NCI-H1694 (cell line): Measurements from ENCODE around the gene C11orf54.
A peak's percentile ranks its signal among the peaks of the same experiment; 100 is the strongest.

ENCODE experiments used
- DNase-seq: peaks from one replicate; lab custom pipeline; 2025; lab: John Stamatoyannopoulos, UW

Gene C11orf54

DNA sequence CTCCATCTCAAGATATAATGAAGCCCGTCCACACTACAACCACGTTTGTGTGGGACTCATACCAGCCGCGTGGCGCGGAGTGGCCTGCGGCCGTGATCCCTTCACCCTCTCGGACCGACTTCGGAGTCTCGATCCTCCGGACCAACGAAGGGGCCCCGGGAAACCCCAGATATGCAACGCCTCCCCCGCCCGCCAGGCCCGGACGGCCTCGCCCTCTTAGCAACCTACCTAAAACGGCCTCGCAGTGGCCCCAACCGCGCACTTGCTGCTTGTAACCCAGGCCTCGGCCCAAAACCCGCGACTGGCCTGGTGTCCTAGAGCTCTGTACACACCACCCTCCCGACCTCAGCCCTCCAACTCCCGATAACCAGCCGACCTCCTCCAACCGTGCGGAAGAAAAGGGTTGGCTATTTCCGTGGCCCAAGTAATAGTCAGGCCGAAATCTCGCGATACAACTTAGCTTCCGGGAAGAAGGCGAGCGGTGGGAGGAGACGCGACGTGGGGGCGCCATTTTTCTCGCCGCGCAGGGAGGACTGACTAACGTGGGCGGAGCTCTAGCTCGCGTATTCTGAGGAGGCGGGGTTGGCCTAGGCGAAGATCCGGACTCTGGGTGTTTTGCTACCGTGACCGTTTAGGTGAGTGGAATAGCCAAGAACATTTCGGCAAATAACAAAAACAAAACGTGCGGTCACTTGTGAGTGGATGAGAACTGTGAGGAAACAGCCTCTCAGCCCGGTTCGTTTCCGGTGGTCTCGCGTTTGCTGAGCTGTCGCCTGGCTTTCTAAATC is at the start of gene C11orf54, which contains the start of gene TAF1D:
Gene C11orf54, plus strand, starts transcription at position 579 of the 788 bp plus-strand sequence. CDS start 5,722 bp downstream, outside the sequence.
Gene TAF1D, minus strand, starts transcription at position 402 of the 788 bp plus-strand sequence. CDS start 2,191 bp downstream, outside the sequence.
- DNase-seq: peak; percentile 71

DNA sequence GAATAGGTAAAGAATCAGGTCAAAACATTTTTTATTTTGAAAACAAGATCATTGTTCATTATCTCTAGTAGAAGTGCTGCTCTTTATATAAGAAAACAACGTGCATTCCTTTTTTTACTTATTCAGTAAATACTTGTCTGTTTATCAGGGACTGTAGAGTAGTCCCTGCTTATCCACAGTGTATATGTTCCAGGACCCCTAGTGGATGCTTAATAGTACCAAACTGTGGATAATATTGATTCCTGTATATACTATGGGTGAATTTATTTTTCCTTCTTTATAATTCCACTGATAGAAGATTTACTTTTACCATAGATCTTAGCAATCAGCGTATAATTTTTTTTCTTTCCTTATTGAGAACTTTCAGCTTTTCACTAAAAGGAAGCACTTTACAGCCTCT is 47.4 kb upstream of the C11orf54 start:
- no peak for DNase-seq

GRCh38 chr11:93694557-93694956 is 46.9 kb upstream of the C11orf54 start:
- DNase-seq: no peak

- no peak for DNase-seq
These were observed 43.9 kb upstream of the C11orf54 start for GRCh38 chr11:93697611-93698010.

DNA sequence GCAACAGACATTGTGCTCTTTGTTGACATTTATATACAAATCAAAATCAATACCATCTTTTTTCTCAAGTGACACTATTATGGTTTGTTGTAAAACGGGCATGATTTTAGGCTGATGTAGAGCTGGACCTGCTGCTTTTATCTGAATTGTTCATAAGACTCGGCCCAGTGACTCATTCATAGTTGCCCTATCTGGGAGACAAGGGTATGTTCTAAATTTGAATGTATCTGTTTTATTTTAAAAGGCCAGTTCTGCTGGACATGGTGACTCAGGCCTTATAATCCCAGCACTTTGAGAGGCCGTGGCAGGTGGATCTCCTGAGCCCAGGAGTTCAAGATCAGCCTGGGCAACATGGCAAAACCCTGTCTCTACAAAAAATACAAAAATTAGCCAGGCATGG is 40.6 kb upstream of the C11orf54 start:
- no peak for DNase-seq

- no peak for DNase-seq
These were observed 37.2 kb upstream of the C11orf54 start for GRCh38 chr11:93704237-93704636.

DNA sequence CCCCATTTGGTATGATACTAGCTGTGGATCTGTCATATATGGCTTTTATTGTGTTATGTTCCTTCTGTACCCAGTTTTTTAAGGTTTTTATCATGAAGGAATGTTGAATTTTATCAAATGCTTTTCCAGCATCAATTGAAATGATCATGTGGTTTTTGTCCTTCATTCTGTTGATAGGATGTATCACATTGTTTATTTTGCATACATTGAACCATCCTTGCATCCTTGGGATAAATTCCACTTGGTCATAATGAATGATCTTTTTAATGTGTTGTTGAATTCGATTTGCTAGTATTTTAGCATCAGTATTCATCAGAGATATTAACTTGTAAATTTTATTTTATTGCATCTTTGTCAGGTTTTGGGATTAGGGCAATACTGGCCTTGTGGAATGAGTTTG is 31.2 kb upstream of the C11orf54 start:
- DNase-seq: no peak

DNA sequence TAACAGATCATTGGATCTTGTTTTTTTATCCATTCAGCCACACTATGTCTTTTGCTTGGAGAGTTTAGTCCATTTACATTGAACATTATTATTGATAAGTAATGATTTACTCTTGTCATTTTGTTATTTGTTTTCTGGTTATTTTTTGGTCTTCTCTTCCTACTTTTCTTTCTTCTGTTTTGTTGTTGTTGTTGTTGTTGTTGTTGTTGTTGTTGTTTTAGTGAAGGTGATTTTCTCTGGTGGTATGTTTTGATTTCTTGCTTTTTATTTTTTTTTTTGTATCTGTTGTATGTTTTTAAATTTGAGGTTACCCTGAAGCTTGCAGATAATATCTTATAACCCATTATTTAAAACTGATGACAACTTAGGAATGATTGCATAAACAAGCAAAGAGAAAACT is 28.8 kb upstream of the C11orf54 start:
- DNase-seq: no peak

DNA sequence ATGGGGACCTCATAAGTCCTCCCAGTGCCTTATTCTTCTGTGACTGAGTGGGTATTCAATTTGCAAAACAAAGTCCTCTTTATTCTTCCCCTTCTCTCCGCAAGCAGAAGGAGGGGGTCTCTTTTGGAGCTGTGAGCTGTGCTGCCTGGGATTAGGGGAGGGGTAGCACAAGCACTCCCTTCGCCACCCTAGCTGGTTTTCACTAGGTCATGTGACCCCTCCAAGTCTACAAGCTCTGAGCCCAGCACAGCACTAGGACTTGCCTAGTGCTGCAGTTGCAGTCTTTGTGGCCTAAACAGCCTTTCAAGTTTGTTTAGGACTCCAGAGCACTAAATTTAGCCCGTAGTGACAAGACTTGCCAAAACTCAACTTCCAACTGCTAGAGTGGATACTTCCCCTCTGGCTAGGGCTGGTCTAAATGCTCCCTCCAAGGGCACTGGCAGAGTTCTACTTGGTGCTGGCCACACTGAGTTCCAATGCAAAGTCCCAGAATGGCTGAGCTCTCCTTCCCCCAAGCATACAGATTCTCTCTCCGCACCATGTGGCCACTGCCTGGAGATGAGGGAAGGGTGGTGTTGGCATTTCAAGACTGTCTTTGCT is 25.6 kb upstream of the C11orf54 start:
- no peak for DNase-seq

- no peak for DNase-seq
These were observed 24.0 kb upstream of the C11orf54 start for GRCh38 chr11:93717501-93717900.

- no peak for DNase-seq
These were observed 23.4 kb upstream of the C11orf54 start for GRCh38 chr11:93718057-93718563.

DNA sequence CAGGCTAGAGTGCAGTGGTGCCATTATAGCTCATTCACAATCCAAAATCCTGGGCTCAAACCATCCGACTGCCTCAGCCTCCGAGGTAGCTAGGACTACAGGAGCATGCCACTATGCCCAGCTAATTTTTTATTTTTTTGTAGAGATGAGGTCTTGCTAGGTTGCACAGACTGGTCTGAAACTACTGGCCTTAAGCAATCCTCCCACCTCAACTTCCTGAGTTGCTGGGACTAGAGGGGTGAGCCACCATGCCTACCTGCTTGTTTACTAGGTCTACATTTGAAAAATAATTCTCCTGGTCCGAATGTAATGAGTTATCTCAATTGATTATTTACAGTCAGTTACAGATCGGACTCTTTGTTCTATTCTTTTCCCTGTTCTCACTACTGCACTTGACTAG is 22.2 kb upstream of the C11orf54 start:
- no peak for DNase-seq

DNA sequence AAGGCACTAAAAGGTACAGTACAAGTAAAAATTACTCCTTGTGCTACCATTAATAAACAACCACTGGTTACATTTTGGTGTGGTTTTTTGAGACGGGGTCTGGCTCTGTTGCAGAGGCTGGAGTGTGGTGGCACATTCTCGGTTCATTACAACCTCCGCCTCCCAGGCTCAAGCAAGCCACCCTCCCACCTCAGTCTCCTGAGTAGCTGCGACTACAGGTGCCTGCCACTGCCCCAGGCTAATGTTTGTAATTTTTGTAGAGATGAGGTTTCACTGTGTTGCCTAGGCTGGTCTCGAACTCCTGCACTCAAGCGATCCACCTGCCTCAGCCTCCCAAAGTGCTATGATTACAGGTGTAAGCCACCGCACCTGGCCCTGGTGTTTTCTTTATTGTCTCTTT is 20.9 kb upstream of the C11orf54 start:
- DNase-seq: no peak

DNA sequence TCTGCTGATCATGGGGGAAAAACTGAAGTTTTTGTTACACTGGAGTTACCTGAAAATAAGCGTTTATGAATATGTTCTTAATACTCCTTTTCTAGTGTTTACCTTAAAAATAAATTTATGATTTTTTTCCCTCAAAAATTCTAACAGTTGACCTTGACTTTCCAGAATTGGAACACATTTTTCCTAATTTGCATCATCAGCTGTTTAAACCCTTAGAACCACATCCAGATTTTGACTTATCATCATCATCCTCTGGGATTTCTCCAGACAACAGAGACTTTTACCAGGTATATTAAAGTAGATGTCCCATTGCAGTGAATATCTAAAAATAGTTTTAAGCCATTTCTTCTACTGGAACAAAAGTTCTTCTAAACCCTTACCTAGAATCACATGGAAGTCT is 17.4 kb upstream of the C11orf54 start:
- DNase-seq: no peak

DNA sequence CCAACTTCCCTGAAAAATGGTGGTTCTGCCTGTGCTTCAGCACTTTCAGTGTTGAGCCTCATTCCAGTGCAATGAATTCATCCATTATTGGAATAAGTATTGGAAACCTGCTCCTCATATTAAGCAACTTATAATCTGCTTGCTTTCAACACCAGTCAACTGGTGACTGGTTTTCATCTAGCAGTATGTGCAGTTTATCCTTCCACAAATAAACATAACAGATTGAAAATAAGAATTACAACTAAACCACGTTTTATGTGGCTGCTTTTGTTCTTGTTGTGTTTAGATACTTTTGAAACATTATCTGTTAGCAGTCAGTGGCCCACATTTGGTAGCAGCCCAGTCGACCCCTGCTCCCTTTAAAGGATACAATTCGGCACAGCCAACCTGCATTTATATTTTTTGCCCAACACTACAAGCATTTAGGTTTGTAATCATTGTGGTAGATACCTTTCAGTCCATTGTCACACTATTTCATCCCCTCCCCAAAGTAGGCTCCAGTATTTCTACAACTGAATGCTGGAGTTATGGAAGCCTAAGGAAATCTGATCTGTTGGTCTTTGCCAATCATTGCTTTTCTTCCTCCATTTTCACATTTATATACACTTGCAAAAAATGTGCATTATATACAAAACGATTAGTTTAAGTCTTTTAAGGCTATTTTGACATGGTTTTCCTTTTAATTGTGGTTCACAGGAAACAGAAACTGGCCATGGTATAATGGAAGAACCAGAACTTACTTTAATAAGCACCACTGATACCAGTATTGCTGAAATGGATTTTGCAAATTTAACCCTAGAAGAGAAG is 13.3 kb upstream of the C11orf54 start:
- no peak for DNase-seq

GRCh38 chr11:93728792-93729128 is 12.7 kb upstream of the C11orf54 start:
- no peak for DNase-seq

DNA sequence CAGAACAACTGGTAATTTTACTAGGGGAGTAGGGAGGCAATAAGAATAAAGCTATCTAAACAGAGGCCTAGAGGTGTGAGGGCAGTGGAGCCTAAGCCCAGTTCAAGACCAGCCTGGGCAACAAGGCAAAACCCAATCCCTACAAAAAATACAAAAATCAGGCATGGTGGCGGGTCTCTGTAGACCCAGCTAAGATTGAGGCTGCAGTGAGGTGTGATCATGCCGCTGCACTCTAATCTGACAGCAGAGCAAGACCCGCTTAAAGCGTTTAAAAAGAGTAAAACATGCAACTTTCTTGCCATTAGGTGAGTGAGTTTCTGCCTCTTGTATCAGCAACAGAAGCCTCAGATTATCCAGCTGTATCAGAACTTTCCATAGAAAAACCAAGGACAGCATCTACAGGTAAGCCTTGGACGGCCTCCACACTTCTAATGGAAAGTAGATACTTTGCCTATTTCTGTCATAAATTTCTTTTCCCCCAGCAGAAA is 12.3 kb upstream of the C11orf54 start:
- DNase-seq: no peak

- no peak for DNase-seq
These were observed 11.1 kb upstream of the C11orf54 start for GRCh38 chr11:93730108-93731107.

DNA sequence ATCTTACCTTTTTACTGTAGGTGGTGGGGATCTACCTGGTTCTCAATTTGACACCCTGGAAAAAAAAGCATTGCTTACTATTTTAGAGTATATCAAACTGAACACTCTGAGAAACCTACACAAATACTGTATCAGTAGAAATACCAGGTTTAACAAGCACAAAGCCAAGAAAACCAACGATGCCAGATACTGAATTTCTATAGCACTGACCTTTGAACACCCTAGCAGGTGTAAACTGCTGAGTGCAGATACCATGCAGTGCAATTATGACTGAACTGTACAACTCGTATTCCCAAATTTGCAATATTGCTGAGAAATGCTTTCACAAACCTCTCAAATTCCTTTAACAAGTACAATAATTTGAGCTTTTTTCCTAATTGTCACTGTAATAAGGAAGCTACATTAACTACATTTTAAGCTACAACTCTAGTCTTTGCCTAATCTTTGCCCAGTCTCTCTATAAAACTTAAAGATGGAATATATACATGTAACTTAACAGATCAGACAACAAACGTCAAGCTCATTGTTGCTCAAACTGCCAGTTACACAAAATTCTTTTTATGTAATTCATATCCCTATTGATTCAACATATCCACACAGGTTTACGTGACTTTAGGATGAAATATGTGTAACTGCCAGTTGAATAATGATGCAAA is 9.1 kb upstream of the C11orf54 start:
- DNase-seq: no peak

- DNase-seq: no peak
These were observed 8.0 kb upstream of the C11orf54 start for GRCh38 chr11:93733474-93733873.
